H9 (cell line): ENCODE measurements around the gene KCNJ14. TPM values are rescaled to one million over a fixed set of nuclear protein-coding genes. Genes with fewer than 3 reads are reported as not detected.
A peak's percentile ranks its signal among the peaks of the same experiment; 100 is the strongest.

Experiments used
- DNase-seq: peaks from one replicate; pipeline ENCODE4 v3.0.0-alpha.2; 2017
- H2AFZ ChIP-seq: one replicate; pipeline ENCODE4 v1.6.1; 2013; ENCODE audit warnings: mild to moderate bottlenecking, low read length, control low read depth, moderate library complexity
- H2AK5ac ChIP-seq: 2 replicates; pipeline ENCODE4 v1.6.1; 2013; ENCODE audit warnings: low read length, control low read depth, mixed read lengths; ENCODE audit not compliant: insufficient read length
- H2BK120ac ChIP-seq: one replicate; pipeline ENCODE4 v1.6.1; 2013; ENCODE audit warnings: low read depth, mild to moderate bottlenecking, low read length, control low read depth, inconsistent platforms; ENCODE audit not compliant: poor library complexity, severe bottlenecking
- H2BK12ac ChIP-seq: 2 replicates; pipeline ENCODE4 v1.6.1; 2013; ENCODE audit warnings: low read length, control low read depth, mixed read lengths, low read depth; ENCODE audit not compliant: insufficient read length
- H2BK15ac ChIP-seq: 2 replicates; pipeline ENCODE4 v1.6.1; 2013; ENCODE audit warnings: low read depth, low read length, control low read depth
- H2BK20ac ChIP-seq: one replicate; pipeline ENCODE4 v1.6.1; 2013; ENCODE audit warnings: low read depth, mild to moderate bottlenecking, low read length, control low read depth, inconsistent platforms; ENCODE audit not compliant: poor library complexity, severe bottlenecking
- H2BK5ac ChIP-seq: 2 replicates; pipeline ENCODE4 v1.6.1; 2013; ENCODE audit warnings: low read length, control low read depth, mixed read lengths; ENCODE audit not compliant: insufficient read length
- H3K14ac ChIP-seq: 2 replicates; pipeline ENCODE4 v1.6.1; 2013; ENCODE audit warnings: low read length, control low read depth; ENCODE audit not compliant: insufficient read depth
- H3K18ac ChIP-seq: 2 replicates; pipeline ENCODE4 v1.6.1; 2013; ENCODE audit warnings: low read depth, mild to moderate bottlenecking, mixed read lengths, low read length, control low read depth; ENCODE audit not compliant: insufficient read length
- H3K23ac ChIP-seq: 2 replicates; pipeline ENCODE4 v1.6.1; 2013; ENCODE audit warnings: low read length, control low read depth, mixed read lengths, low read depth; ENCODE audit not compliant: insufficient read length
- H3K23me2 ChIP-seq: 2 replicates; pipeline ENCODE4 v1.6.1; 2013; ENCODE audit warnings: low read depth, mild to moderate bottlenecking, mixed read lengths, low read length, control low read depth; ENCODE audit not compliant: insufficient read length, poor library complexity, severe bottlenecking
- H3K27ac ChIP-seq: 2 replicates; pipeline ENCODE4 v1.5.1; 2013; ENCODE audit warnings: low read length, control low read depth, mixed read lengths, low read depth; ENCODE audit not compliant: insufficient read length
- H3K27me3 ChIP-seq: 2 replicates; pipeline ENCODE4 v1.6.1; 2013; ENCODE audit warnings: low read length, control low read depth, inconsistent platforms; ENCODE audit not compliant: insufficient read depth
- H3K4ac ChIP-seq: 2 replicates; pipeline ENCODE4 v1.6.1; 2013; ENCODE audit warnings: low read depth, mild to moderate bottlenecking, control low read depth, inconsistent platforms, low read length, moderate library complexity
- H3K4me1 ChIP-seq: 2 replicates; pipeline ENCODE4 v1.6.1; 2013; ENCODE audit warnings: low read length, control low read depth, inconsistent platforms; ENCODE audit not compliant: insufficient read depth
- H3K4me2 ChIP-seq: 2 replicates; pipeline ENCODE4 v1.6.1; 2013; ENCODE audit warnings: low read length, control low read depth, mixed read lengths; ENCODE audit not compliant: insufficient read length, insufficient read depth
- H3K56ac ChIP-seq: 2 replicates; pipeline ENCODE4 v1.6.1; 2013; ENCODE audit warnings: low read depth, mild to moderate bottlenecking, mixed read lengths, low read length, control low read depth; ENCODE audit not compliant: insufficient read length
- H3K79me1 ChIP-seq: 2 replicates; pipeline ENCODE4 v1.6.1; 2013; ENCODE audit warnings: low read depth, mild to moderate bottlenecking, moderate library complexity, low read length, control low read depth, inconsistent platforms; ENCODE audit not compliant: insufficient read depth, poor library complexity, severe bottlenecking
- H3K79me2 ChIP-seq: 2 replicates; pipeline ENCODE4 v1.6.1; 2013; ENCODE audit warnings: low read length, control low read depth, inconsistent platforms; ENCODE audit not compliant: insufficient read depth
- H3K9ac ChIP-seq: 2 replicates; pipeline ENCODE4 v1.6.1; 2013; ENCODE audit warnings: low read length, control low read depth, mixed read lengths; ENCODE audit not compliant: insufficient read length; ENCODE audit errors: extremely low read depth
- H3K9me3 ChIP-seq: one replicate; pipeline ENCODE4 v1.6.1; 2013; ENCODE audit warnings: low read depth, low read length, inconsistent platforms; ENCODE audit not compliant: control insufficient read depth
- H3T11ph ChIP-seq: one replicate; pipeline ENCODE4 v1.6.1; 2013; ENCODE audit warnings: mild to moderate bottlenecking, low read length, control low read depth, inconsistent platforms
- H4K20me1 ChIP-seq: one replicate; pipeline ENCODE4 v1.6.1; 2013; ENCODE audit not compliant: control insufficient read depth, insufficient read length, insufficient read depth
- H4K5ac ChIP-seq: 2 replicates; pipeline ENCODE4 v1.6.1; 2013; ENCODE audit warnings: low read depth, mild to moderate bottlenecking, mixed read lengths, low read length, control low read depth; ENCODE audit not compliant: insufficient read length
- H4K8ac ChIP-seq: replicated peaks from 2 replicates; pipeline ENCODE4 v1.6.1; 2013; ENCODE audit warnings: low read length, control low read depth, mixed read lengths, low read depth; ENCODE audit not compliant: insufficient read length
- H4K91ac ChIP-seq: 2 replicates; pipeline ENCODE4 v1.6.1; 2013; ENCODE audit warnings: low read depth, mild to moderate bottlenecking, moderate library complexity, mixed read lengths, low read length, control low read depth; ENCODE audit not compliant: insufficient read length
- H3K27ac Mint-ChIP-seq, 3 experiments: 2 replicates in 2 of 3; 3 replicates in 1 of 3; pipeline ENCODE4 v1.8.0; 2020 to 2021; ENCODE audit warnings: mixed read lengths in 3 of 3, mild to moderate bottlenecking in 1 of 3, moderate library complexity in 1 of 3
- H3K27me3 Mint-ChIP-seq: 2 replicates; pipeline ENCODE4 v1.8.0; 2021; ENCODE audit warnings: low read depth, mild to moderate bottlenecking, moderate library complexity, mixed read lengths
- H3K36me3 Mint-ChIP-seq, 3 experiments: 2 replicates in 2 of 3; 3 replicates in 1 of 3; pipeline ENCODE4 v1.8.0; 2020 to 2021; ENCODE audit warnings: low read depth in 3 of 3, mixed read lengths in 3 of 3; ENCODE audit not compliant: insufficient read depth in 1 of 3
- H3K4me1 Mint-ChIP-seq, 2 experiments: 2 replicates each; pipeline ENCODE4 v1.8.0; 2020; ENCODE audit warnings: mixed read lengths in 2 of 2
- H3K4me3 Mint-ChIP-seq, 2 experiments: 2 replicates in 1 of 2; 3 replicates in 1 of 2; pipeline ENCODE4 v1.8.0; 2020 to 2021; ENCODE audit warnings: mild to moderate bottlenecking in 2 of 2, mixed read lengths in 2 of 2, moderate library complexity in 1 of 2
- H3K9me3 Mint-ChIP-seq, 2 experiments: 2 replicates in 1 of 2; 3 replicates in 1 of 2; pipeline ENCODE4 v1.8.0; 2020; ENCODE audit warnings: mild to moderate bottlenecking in 2 of 2, mixed read lengths in 2 of 2, moderate library complexity in 1 of 2
- CTCF ChIP-seq: fragments of 200-600 bp; sonication (generic); conservative IDR thresholded peaks from 3 replicates; pipeline ENCODE4 v1.8.0; 2021; ENCODE audit warnings: antibody characterized with exemption, mild to moderate bottlenecking
- WGBS: extraction: QIAGEN DNeasy Blood & Tissue Kit; methylation state at CpG from one replicate; pipeline ENCODE4 v1.1.7; 2013; ENCODE audit warnings: missing lambda C conversion rate, low lambda C conversion rate, mixed read lengths; ENCODE audit not compliant: insufficient read length; ENCODE audit errors: extremely low coverage; 5-methylcytosine and 5-hydroxymethylcytosine counted together
- total RNA-seq: library from RNA; stranded (reverse); gene quantifications from 2 replicates; pipeline ENCODE4 v1.2.1, GENCODE V29; 2021

The KCNJ14 gene
- total RNA-seq, 1 experiment from 2014 or later = 1.2 TPM

- no peaks in the 10 kb centered on the region for H3K27me3 ChIP-seq
- no peak overlapping the region for H2BK12ac ChIP-seq
- no peak overlapping the region for H4K8ac ChIP-seq
- H3K79me1 ChIP-seq = no peaks in the 10 kb centered on the region
- H2BK5ac ChIP-seq = no peak overlapping the region
- no peak overlapping the region for H2BK20ac ChIP-seq
- no peak overlapping the region for H2AFZ ChIP-seq
- H3K23ac ChIP-seq = no peak overlapping the region
- Mint-ChIP-seq H3K27me3 (peaks cover 8% of the 10 kb centered on the region), H3K4me1 (peaks cover 3 to 13% of the 10 kb centered on the region in 2 experiments; a peak in 3 of 4 replicates), H3K27ac (peak overlapping the region in 1 of 3 experiments; percentile 64; a peak in 1 of 7 replicates), H3K36me3 (peaks cover 12 to 52% (median 40%) of the 10 kb centered on the region in 3 experiments), H3K4me3 (no peak overlapping the region), H3K9me3 (no peaks in the 10 kb centered on the region)
- no peak overlapping the region for H3K9ac ChIP-seq
- H2BK120ac ChIP-seq = no peak overlapping the region
- H3K14ac ChIP-seq = no peak overlapping the region
- DNase-seq = no peak
- H2AK5ac ChIP-seq = no peak overlapping the region
- H3K27ac ChIP-seq = no peak overlapping the region
- H3K4ac ChIP-seq = no peak overlapping the region
- no peak overlapping the region for H3K4me2 ChIP-seq
- H3K23me2 ChIP-seq = no peaks in the 10 kb centered on the region
- no peak for TF ChIP-seq CTCF
- H4K91ac ChIP-seq = no peak overlapping the region
- H3K4me1 ChIP-seq = no peaks in the 10 kb centered on the region
- no peak overlapping the region for H2BK15ac ChIP-seq
- H3K18ac ChIP-seq = no peak overlapping the region
- H4K5ac ChIP-seq = no peak overlapping the region
- no peak overlapping the region for H3T11ph ChIP-seq
- H3K9me3 ChIP-seq = no peaks in the 10 kb centered on the region
- H4K20me1 ChIP-seq = no peaks in the 10 kb centered on the region
- WGBS = no CpG with 5 or more reads among the region's 7 CpGs
- no peaks in the 10 kb centered on the region for H3K79me2 ChIP-seq
- H3K56ac ChIP-seq = no peak overlapping the region
Measured at GRCh38 chr19:48481846-48482639, 26.7 kb downstream of the KCNJ14 start.
